ENCODE results near the gene MYO5B.

GRCh38 chr18:49839012-49839411, 355.9 kb downstream of the MYO5B start:
- TF ChIP-seq POLR2A (IDR thresholded peaks at IDR 0.05), result no peak
- TF ChIP-seq CTCF (IDR thresholded peaks at IDR 0.05), result no peak

Data from Peyer's patch (tissue), 4 donors.